ENCODE data around the gene CDK19.

The CDK19 gene

DNA sequence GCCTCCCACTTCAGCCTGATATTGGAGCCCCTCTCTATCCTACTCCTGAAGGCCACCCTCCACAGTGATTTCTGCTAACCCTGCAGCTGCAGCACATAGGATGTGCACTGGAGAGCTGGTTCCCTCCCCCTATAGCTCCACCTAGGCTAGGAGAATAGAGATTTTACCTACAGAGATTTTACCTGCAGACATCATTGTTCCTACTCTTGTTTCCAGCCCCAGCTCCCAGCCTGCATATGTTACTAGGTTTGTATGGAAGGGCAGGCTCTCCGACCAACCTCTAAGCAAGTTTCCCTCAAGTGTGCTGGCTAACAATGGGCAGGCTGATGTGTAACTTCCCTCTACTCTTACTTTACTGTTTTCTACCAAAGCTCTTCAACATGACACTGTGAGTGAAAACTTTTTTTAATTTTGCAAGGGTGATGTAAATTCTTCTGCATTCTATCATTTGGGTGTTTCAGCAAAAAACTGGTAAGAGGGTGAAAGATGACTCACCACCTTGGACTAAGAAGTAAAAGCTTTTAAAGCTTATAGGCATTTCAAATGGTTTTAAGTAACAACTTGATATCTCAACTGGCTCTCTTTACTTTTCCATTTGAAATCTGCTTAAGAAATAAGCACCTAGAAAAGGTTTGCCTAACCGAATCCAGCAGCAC is 106.8 kb downstream of the CDK19 start:
- no peak for DNase-seq (ENCODE audit: low read depth in 2 of 3, low spot score in 2 of 3)

DNA sequence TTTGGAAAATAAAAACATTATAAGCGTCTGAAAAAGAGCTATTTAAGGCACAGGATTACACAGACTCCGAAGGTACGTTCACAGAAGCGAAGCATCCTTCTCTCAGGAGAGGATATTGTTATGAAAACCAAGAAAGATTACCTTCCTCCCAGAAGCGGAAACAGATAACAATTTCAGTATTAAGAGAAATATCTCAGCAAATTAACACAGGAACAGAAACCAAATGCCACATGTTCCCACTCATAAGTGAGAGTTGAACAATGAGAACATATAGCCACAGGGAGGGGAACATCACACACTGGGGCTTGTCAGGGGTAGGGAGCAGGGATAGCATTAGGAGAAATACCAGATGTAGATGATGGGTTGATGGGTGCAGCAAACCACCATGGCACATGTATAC is 109.7 kb downstream of the CDK19 start:
- no peak for DNase-seq (ENCODE audit: low read depth in 2 of 3, low spot score in 2 of 3)

DNA sequence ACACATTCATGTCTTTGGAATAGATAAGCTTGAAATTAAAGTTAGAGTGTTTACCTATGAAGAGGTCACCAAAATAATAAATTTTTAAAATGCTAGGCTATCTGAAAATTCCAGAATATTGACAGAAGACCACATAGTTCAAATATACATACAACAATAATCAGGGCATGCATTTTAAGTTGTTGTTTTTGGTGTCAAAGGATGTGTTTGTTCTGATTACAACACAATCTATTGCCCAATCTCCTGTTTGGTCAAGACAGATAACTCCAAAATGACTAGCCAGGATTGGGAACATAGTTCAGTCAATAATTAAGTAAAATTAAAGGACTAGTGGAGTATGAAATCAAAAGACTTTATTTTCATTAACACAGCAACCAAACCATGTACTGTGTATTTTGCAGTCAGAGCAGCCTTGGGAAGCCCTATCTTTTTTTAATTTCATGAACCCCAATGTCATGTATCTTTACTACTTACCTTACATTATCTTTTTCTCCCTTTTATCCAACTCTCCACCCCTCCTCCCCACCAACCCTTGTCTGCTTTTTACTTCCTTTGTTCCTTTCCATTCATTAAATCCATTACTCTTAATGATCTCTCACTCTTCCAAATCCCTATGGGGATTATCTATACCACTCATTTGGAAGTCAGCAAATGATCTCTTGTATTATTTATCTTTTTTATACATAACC is 111.2 kb downstream of the CDK19 start:
- no peak for DNase-seq (ENCODE audit: low read depth in 2 of 3, low spot score in 2 of 3)

DNA sequence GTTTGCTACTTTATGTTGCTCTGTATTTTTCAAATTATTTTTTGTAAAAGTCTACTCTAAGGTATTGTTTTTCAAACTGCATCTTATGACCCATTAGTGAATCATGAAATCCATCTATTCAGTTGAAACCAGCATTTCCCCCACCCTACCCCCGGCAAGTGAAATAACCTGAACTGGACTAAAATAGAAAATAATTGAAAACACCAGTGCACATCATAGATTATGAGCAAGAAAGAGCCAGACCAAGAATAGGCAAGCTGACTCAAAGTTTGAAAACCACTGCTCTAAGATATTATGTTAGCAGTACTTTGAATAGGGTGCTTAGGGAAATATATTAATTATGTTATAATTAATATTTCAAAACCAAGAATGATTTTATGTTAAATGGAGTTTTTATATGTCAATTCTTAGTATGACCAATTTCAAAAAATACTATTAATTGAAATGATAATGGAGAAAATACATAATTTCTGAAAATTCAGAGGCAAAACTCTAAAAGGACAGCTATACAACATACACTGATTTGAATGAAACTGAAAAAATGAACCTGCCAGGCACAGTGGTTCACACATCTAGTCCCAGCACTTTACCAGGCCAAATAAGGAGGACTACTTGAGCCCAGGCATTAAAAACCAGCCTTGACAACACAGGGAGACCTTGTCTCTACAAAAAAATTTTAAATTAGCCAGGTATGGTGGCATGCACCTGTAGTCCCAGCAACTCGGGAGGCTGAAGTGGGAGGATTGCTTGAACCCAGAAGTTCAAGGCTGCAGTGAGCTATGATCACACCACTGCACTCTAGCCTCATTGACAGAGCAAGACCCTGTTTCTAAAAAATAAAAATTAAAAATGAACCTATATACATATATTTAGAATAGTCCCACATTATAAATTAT is 112.0 kb downstream of the CDK19 start:
- DNase-seq (ENCODE audit: low read depth in 2 of 3, low spot score in 2 of 3): no peak

DNA sequence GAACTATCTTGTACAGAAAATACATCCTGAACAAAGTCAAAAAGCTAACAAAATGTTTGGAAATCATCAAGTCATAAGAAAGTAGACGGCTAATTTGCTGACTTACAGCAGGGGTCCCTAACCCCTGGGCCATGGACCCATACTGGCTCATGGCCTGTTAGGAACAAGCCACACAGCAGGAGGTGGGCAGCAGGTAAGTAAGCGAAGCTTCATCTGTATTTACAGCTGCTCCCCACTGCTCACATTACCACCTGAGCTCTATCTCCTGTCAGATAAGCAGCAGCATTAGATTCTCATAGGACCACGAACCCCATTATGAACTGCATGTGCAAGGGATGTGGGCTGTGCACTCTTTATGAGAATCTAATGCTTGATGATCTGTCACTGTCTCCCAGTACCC is 115.5 kb downstream of the CDK19 start:
- DNase-seq (ENCODE audit: low read depth in 2 of 3, low spot score in 2 of 3): no peak

DNA sequence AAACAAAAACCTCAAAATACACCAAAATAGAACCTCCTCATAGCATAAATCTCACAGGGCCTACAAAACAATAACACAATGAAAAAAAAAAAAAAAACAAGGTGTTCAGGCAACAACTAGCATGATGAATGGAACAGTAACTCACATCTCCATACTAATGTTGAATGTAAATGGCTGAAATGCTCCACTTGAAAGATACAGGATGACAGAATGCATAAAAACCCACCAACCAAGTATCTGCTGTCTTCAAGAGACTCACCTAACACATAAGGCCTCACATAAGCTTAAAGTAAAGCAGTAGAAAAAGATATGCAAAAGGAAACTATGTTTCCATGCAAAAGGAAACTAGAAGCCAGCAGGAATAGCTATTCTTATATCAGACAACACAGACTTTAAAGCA is 121.3 kb downstream of the CDK19 start:
- DNase-seq (ENCODE audit: low read depth in 2 of 3, low spot score in 2 of 3): no peak

DNA sequence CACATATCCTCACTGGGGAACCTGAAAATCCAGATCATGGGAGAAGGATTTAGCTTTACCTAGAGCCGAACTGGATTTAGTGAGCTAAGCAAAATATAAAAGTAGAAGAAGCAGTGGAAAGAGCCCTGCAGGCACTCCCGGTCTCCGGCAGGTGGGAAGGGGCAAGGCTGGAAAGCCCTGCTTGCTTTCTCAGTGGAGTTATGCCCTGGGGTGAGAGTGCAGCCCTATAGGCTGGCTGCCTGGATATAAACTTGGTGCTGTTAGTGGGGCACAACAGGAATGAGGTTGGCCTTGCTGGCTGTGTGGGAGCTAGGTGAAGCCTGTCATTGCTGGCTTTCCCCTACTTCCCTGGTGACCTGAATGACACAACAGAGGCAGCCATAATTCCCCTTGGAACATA is 122.0 kb downstream of the CDK19 start:
- no peak for DNase-seq (ENCODE audit: low read depth in 2 of 3, low spot score in 2 of 3)

DNA sequence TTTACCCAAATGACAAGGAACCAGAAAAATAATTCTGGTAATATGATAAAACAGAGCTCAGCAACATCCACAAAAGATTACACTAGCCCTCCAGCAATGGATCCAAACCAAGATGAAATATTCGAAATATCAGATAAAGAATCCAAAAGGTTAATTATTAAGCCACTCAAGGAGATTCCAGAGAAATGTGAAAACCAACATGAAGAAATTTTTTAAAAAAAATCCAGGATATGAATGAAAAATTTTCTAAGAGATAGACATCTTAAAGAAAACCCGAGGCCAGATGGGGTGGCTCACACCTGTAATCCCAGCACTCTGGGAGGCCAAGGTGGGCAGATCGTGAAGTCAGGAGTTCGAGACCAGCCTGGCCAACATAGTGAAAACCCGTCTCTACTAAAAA is 124.4 kb downstream of the CDK19 start:
- no peak for DNase-seq (ENCODE audit: low read depth in 2 of 3, low spot score in 2 of 3)

DNA sequence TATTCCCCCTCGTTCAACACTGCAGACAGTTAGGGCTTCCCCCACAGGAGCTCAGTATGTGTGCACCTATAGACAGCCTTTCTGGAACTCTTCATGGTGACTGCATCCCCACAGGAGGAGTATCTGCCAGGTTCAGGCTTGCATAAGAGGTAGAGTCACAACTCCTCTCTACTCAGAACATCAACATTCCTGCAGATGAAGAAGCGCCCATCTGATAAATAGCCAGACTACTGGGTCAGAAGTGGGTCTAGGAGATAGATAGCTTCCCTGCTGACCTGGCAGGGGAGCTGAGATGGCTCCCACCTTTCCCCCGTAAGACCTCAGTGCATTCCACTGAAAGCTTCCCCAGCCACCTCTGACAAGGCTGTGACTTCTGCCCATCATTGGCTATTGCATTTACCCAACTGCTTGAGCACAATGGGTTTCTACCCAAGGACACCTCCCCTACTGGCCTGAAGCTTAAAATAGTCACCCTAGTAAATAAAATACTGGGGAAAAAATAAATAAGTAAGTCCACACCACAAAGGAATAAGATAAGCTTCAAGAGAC is 125.1 kb downstream of the CDK19 start:
- DNase-seq (ENCODE audit: low read depth in 2 of 3, low spot score in 2 of 3): no peak

DNA sequence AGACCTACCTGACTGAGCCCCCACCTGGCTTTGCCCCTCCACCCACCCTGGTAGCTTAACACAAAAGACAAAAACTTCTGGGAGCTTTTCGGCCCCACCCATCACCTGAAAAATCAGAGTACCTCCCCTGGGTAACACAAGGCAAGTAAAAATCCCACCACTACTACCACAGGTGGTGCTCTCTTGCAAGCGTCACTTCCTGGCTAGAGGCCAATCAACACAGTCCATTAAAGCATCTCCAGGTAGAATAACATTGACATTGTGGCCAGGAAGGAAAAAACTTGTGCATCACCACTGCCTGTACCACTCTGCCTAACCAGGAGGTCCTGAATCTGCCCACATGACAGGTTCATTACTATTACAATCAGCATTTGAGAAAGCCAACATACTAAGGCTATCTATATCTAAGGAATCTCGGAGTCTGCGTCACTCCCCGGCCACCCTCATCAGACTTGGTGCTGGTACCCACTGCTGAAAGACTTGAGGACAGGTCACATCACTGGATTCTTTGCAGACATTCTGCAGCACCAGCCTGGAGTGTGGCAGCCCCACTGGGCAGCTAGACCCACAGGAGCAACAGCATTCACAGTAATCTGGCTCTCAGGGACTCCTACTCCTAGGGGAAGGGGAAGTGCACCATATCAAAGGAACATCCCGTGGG is 125.9 kb downstream of the CDK19 start:
- no peak for DNase-seq (ENCODE audit: low read depth in 2 of 3, low spot score in 2 of 3)

DNA sequence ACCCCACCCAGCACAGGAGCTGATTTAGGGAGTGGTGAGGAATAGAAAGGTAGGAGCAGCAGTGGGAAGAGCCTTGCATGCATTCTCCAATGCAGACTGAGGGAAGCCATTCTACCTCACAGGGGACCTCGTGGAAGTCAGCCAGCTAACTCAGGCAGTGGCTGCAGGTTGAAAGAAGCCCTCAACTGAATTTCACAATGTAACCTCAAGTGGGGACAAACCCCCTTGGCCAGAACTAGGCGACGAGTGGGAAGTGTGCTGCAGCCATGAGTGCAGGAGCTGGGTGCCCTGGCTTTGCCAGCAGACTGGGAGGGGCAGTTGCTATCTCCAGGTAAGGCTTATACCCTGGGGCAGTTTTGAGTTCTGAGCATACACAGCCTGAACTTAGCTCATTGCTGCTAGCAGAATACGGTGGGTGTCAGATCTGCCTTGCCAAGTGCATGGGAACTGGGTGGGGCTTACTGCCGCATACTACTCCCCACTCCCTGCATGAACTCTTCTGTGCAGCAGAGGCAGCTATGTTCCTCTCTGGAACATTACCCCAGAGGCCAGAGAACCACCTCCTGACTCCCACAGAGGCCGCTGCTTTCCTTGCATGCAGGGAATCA is 126.5 kb downstream of the CDK19 start:
- no peak for DNase-seq (ENCODE audit: low read depth in 2 of 3, low spot score in 2 of 3)

DNA sequence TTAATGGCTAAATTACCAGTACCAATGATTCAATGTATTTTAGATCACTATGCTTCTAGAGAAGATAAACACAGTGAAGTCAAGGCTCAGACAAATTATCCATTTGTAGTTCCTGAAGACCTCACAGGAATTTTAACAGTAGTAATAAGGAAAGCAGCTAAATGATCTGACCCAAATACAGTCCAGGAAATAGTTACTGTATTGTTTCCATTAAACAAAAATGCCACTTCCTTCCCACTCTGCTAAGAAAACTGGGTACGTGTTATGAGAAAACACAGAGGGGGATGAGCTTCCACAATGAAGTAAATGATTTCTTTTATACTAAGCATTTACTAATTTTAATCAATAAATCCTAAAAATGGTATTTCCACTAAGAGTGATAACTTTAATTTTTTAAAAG is 127.9 kb downstream of the CDK19 start:
- DNase-seq (ENCODE audit: low read depth in 2 of 3, low spot score in 2 of 3): no peak

DNA sequence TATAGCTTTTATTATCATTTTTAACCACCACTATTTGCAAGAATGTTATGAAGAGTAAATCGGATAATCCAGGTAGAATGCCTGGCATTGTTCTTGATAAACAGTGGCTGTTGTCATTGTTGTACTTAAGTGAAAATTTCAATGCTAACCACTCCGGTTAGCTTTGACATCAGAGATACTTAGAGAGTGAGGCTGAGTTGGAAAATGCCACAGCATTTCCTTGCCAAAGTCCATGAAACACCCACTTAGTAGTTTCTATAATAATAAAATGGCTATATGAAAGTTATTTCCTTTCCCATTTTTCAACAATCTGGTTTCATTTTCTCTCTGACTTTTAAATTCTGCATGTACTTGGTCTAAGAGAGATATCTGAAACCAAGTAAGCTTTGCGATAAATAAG is 132.0 kb downstream of the CDK19 start:
- DNase-seq (ENCODE audit: low read depth in 2 of 3, low spot score in 2 of 3): no peak

DNA sequence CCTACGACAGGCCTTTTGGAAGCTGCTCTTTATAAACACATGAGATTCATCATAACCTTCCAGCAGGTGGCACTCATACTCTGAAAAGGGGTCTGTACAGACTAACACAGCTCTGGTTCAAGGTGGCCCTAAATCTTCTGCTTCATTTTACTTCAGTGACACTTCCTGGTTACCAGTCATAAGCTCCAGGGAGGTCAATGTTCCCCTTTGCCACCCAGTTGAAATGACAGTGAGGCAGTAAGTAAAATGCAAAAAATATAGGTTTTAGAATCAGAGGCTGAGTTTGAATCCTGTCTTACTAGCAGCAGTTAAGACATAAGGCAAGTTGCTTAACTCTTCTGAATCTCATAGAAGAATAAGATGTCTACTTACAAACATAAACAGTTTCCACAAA is 132.8 kb downstream of the CDK19 start:
- no peak for DNase-seq (ENCODE audit: low read depth in 2 of 3, low spot score in 2 of 3)

DNA sequence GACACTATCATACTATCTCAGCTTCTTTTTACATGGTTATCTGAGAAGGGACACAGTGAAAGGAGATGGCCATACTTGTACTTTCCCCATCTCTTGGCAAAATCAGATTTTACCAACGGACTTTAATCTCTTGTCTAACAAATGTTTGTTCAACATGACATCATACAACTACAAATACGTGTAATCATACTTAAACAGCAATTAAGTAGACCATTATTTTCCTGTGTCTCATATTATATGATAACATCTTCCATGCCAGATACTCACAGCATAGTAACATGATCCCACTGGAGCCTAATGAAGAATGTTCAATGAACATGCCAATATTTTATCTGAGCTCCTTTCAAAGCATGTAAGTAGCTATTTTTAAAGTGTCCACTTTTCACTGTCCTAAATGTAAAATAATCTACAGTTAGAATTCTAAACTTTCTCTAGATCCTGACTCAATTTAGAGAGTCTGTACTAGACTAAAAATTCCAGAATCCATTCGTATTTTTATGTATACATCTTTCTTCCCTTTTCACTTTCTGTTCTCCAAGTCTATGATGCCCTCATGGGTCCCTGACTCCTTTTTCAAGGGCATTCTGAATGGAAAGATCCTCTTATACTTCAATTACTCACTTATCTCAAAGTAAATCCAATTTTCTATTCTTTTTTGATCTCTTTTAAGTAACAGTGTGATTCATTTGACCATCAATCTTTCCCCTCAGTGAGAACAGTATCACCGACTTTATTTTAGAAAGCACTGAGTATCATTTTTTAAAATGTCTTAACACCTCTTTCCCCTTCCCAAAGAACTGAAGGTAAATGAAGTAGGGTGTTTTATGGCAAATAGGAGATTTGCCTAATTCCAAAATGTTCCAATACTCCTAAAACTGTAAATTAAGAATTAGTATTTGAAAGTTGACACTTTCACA is 133.5 kb downstream of the CDK19 start:
- DNase-seq (ENCODE audit: low read depth in 2 of 3, low spot score in 2 of 3): no peak

DNA sequence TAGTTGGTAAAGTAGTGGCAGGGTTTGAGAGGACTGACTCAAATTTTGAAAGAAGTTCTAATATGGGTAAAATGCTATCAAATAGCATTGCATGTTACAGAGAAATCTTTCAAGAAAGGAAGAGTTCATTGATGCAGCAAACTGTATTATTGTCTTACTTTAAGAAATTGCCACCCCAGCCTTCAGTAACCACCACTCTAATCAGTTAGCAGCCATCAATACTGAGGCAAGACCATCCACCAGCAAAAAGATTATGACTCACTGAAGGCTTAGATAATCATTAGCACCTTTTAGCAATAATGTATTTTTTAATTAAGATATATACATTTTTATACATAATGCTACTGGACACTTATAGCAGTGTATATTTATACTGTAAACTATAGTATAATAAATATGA is 138.9 kb downstream of the CDK19 start:
- DNase-seq (ENCODE audit: low read depth in 2 of 3, low spot score in 2 of 3): no peak

DNA sequence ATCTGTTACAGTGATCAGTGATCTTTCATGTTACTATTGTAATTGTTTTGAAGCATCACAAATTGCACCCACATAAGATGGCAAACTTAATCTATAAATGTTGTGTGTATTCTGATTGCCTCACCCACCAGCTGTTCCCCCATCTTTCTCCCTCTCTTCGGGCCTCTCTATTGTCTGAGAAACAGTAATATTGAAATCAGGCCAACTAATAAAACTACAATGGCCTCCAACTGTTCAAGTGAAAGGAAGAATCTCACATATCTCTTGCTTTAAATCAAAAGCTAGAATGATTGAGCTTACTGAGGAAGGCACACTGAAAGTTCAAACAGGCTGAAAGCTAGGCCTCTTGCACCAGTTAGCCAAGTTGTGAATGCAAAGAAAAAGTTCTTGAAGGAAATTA is 141.2 kb downstream of the CDK19 start:
- DNase-seq (ENCODE audit: low read depth in 2 of 3, low spot score in 2 of 3): no peak

DNA sequence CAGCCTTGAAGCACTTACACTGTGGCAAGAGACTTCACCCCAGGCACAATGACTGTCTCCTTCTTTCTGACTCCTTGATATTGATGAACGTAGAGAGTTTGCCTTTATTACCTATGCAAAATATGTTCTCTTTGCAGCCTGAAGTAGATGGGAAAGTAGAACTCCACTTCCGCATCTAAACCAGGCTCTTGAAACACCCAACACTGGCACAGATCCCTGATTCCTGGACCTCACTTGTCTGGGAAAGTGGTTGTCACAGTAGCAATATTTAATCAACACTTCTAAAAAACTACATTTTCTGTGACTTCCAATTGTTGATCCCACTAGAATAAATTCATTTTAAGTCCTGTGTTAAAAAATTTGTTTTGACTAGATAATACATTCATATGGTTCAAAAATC is 143.1 kb downstream of the CDK19 start:
- no peak for DNase-seq (ENCODE audit: low read depth in 2 of 3, low spot score in 2 of 3)

DNA sequence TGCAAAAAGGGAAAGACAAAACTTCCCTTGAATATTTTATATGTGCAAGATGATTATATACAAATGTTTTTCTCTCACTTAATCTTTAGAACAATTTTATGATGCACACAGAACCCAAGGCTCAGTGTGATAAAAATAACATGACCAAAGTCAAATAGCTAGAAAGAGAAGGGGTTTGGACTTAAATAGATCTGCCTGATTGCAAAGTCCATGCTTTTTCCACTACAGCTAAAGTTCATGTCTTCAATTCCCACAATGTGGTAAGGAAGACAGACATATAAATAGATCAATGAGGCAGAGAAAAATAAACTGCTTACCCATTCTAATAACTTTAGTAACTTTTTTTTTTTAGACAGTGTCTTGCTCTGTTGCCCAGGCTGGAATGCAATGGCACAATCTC is 143.8 kb downstream of the CDK19 start:
- DNase-seq (ENCODE audit: low read depth in 2 of 3, low spot score in 2 of 3): no peak

DNA sequence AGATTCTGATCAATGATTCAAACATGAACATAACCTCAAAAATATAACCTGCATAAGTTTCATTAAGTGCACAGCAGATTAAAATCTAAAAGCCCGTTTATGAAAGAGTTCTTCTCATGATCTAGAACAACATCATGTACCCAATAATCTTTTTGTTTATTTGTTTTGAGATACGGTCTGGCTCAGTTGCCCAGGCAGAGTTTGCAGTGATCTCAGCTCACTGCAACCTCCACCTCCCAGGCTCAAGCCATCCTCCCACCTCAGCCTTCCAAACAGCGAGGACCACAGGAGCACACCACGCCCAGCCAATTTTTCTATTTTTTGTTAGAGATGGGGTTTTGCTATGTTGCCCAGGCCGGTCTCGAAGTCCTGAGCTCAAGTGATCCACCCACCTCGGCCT is 149.7 kb downstream of the CDK19 start:
- DNase-seq (ENCODE audit: low read depth in 2 of 3, low spot score in 2 of 3): no peak
